HEK293T (cell line): ENCODE results near the gene NOTCH1.

Source experiments
- FOXA1 ChIP-seq: fragments of 450-650 bp; IDR thresholded peaks from 2 replicates; pipeline ENCODE4 v1.6.1; 2016; ENCODE audit warnings: mild to moderate bottlenecking
- FOXM1 ChIP-seq: fragments of 450-650 bp; IDR thresholded peaks from 2 replicates; pipeline ENCODE4 v1.6.1; 2017; ENCODE audit warnings: mild to moderate bottlenecking, borderline replicate concordance
- L3MBTL2 ChIP-seq: fragments of 450-650 bp; conservative IDR thresholded peaks from 2 replicates; pipeline ENCODE4 v1.6.1; 2016; ENCODE audit warnings: mild to moderate bottlenecking
- NFRKB ChIP-seq: fragments of 450-650 bp; IDR thresholded peaks from 2 replicates; pipeline ENCODE4 v1.6.1; 2016; ENCODE audit warnings: mild to moderate bottlenecking, moderate library complexity
- PKNOX1 ChIP-seq: fragments of 450-650 bp; IDR thresholded peaks from 2 replicates; pipeline ENCODE4 v1.6.1; 2016
- SUZ12 ChIP-seq: fragments of 450-650 bp; IDR thresholded peaks from 2 replicates; pipeline ENCODE4 v1.6.1; 2016; ENCODE audit warnings: mild to moderate bottlenecking

GRCh38 chr9:136534366-136534765, 11.5 kb downstream of the NOTCH1 start:
- TF ChIP-seq PKNOX1 (no peak), FOXA1 (no peak), NFRKB (no peak), FOXM1 (no peak), L3MBTL2 (no peak), SUZ12 (no peak)
